HL-60 (cell line): ENCODE measurements around the gene ZNF319.

Experiments used
- DNase-seq, 2 experiments: peaks; one replicate each; pipeline ENCODE4 v3.0.0-alpha.2; 2010 to 2020; ENCODE audit warnings: low read depth in 1 of 2, low spot score in 1 of 2
- H3K27ac ChIP-seq: fragments of 250-450 bp; sonication (Bioruptor Pico); replicated peaks from 2 replicates; pipeline ENCODE4 v1.5.1; 2020; ENCODE audit warnings: mild to moderate bottlenecking, moderate library complexity
- H3K27me3 ChIP-seq: fragments of 250-450 bp; sonication (Bioruptor Pico); 2 replicates; pipeline ENCODE4 v1.5.1; 2021; ENCODE audit warnings: mild to moderate bottlenecking, moderate library complexity; ENCODE audit not compliant: insufficient read depth, poor library complexity, severe bottlenecking
- H3K4me3 ChIP-seq: replicated peaks from 2 replicates; pipeline ENCODE4 v1.5.1; 2011; ENCODE audit warnings: mild to moderate bottlenecking, control low read depth, low read length; ENCODE audit not compliant: insufficient read depth
- GABPA ChIP-seq: IDR thresholded peaks from 2 replicates; pipeline ENCODE4 v1.6.1; 2012; ENCODE audit warnings: low read depth
- POLR2AphosphoS5 ChIP-seq: IDR thresholded peaks from 2 replicates; pipeline ENCODE4 v1.6.1; 2012; ENCODE audit warnings: low read depth
- SPI1 ChIP-seq: IDR thresholded peaks from 2 replicates; pipeline ENCODE4 v1.6.1; 2012; ENCODE audit warnings: low read depth, mild to moderate bottlenecking, borderline replicate concordance
- TF ChIP-seq, protein P1 (sequence below): IDR thresholded peaks from 2 replicates; pipeline ENCODE4 v1.6.1; 2012; ENCODE audit warnings: low read depth; ENCODE audit not compliant: insufficient replicate concordance
- TF ChIP-seq, protein P2 (sequence below): IDR thresholded peaks from one replicate; pipeline ENCODE4 v1.5.1; 2011; ENCODE audit warnings: low read length, control low read depth, inconsistent platforms; ENCODE audit not compliant: insufficient read depth

ZNF319 gene

DNA sequence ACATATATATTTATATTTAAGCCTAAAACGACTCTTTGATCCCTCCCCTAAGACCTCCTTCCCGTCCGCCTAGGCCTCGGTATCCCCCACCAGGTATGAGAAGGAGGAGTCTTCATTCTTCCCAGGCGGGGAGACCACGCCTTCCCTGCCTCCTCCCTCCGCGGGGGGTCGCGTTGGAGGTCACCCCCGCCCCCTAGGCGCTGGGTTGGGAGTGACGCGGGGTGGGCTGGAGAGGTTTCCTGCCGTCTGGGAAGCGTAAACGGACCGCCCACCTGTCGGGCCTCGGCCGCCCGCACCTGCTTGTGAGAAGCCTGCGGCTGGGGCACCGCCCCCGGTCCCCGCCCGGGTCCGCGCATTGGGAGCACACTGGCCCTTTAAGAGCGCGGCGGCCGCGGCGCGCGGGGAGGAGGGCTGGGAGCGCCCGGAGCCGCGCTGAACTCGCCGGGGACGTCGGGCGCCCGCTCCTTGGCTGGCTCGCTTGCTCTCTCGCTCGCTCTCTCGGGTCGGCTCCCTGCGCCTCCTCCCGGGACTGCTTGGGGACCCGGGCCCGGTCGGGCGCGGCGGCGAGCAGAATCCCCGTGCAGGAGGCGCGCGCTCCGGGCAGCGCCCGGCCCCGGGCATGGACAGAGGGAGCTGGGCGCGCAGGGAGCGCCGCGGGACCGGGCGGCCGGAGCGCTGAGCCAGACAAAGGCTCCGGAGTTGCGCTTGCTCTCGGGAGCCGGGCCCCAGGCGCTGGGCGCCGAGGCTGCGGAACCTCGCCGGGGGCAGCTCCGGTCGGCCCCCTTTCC lies 25.1 kb upstream of the ZNF319 start, which contains the start of gene MMP15:
MMP15 (plus strand) TSS at position 404 of the 788 bp plus-strand sequence. CDS start 597 bp downstream, outside the sequence.
- peak in 1 of 2 experiments; percentile 38 for DNase-seq
- TF ChIP-seq SPI1 (no peak), POLR2AphosphoS5 (no peak), GABPA (no peak)
- TF ChIP-seq, protein P1, sequence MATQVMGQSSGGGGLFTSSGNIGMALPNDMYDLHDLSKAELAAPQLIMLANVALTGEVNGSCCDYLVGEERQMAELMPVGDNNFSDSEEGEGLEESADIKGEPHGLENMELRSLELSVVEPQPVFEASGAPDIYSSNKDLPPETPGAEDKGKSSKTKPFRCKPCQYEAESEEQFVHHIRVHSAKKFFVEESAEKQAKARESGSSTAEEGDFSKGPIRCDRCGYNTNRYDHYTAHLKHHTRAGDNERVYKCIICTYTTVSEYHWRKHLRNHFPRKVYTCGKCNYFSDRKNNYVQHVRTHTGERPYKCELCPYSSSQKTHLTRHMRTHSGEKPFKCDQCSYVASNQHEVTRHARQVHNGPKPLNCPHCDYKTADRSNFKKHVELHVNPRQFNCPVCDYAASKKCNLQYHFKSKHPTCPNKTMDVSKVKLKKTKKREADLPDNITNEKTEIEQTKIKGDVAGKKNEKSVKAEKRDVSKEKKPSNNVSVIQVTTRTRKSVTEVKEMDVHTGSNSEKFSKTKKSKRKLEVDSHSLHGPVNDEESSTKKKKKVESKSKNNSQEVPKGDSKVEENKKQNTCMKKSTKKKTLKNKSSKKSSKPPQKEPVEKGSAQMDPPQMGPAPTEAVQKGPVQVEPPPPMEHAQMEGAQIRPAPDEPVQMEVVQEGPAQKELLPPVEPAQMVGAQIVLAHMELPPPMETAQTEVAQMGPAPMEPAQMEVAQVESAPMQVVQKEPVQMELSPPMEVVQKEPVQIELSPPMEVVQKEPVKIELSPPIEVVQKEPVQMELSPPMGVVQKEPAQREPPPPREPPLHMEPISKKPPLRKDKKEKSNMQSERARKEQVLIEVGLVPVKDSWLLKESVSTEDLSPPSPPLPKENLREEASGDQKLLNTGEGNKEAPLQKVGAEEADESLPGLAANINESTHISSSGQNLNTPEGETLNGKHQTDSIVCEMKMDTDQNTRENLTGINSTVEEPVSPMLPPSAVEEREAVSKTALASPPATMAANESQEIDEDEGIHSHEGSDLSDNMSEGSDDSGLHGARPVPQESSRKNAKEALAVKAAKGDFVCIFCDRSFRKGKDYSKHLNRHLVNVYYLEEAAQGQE = no peak
- TF ChIP-seq, protein P2, sequence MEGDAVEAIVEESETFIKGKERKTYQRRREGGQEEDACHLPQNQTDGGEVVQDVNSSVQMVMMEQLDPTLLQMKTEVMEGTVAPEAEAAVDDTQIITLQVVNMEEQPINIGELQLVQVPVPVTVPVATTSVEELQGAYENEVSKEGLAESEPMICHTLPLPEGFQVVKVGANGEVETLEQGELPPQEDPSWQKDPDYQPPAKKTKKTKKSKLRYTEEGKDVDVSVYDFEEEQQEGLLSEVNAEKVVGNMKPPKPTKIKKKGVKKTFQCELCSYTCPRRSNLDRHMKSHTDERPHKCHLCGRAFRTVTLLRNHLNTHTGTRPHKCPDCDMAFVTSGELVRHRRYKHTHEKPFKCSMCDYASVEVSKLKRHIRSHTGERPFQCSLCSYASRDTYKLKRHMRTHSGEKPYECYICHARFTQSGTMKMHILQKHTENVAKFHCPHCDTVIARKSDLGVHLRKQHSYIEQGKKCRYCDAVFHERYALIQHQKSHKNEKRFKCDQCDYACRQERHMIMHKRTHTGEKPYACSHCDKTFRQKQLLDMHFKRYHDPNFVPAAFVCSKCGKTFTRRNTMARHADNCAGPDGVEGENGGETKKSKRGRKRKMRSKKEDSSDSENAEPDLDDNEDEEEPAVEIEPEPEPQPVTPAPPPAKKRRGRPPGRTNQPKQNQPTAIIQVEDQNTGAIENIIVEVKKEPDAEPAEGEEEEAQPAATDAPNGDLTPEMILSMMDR = no peak
- no peak within 1 kb of the TSS for H3K27ac ChIP-seq
- H3K27me3 ChIP-seq = peaks cover 22% of the 10 kb centered on the region
- H3K4me3 ChIP-seq = peak within 1 kb of the TSS; percentile 47

DNA sequence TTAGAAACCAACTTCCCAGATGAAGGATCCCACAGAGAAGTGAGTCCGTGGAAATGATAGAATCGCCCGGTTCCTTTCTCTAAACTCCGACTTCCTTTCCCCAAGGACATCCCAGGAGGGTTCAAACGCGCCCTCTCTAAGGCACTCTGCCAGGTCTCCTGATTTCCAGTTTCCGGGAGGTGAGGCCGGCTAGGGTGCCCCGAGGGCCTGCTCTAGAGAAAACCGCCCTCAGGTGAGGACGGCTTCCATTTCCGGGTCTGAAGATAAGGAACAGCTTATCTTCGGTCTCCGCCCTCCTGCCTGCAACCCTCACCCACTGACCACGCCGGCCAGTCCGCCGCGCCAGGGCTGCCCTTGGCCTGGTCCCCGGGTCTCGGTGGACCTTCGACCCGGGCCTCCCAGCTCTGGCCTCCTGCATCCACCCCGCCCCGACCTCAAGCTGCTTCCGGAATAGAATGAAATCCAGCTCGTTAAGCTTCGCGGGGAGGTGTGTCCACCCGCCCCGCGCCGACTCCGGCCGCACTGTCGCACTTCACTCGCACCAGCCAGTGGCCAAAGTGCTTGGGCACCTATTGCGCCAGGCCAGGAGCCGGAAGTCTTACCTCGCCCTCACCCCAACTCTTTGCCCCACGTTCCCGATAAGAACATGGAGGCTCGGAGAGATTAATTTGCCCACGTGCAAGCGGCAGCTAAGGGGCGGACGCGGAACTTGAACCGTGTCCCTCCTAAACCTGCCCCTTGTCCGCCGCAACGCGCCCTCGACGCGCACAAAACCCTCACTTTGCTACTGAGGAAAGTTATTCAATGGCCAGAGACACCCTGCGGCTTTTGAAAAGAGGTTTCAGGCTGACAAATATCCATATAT lies 24.2 kb upstream of the ZNF319 start:
- DNase-seq = peak in 1 of 2 experiments; percentile 21
- H3K27ac ChIP-seq = no peak overlapping the region
- TF ChIP-seq, protein P1 = no peak
- TF ChIP-seq SPI1 (no peak), GABPA (no peak)
- TF ChIP-seq, protein P2 = no peak

DNA sequence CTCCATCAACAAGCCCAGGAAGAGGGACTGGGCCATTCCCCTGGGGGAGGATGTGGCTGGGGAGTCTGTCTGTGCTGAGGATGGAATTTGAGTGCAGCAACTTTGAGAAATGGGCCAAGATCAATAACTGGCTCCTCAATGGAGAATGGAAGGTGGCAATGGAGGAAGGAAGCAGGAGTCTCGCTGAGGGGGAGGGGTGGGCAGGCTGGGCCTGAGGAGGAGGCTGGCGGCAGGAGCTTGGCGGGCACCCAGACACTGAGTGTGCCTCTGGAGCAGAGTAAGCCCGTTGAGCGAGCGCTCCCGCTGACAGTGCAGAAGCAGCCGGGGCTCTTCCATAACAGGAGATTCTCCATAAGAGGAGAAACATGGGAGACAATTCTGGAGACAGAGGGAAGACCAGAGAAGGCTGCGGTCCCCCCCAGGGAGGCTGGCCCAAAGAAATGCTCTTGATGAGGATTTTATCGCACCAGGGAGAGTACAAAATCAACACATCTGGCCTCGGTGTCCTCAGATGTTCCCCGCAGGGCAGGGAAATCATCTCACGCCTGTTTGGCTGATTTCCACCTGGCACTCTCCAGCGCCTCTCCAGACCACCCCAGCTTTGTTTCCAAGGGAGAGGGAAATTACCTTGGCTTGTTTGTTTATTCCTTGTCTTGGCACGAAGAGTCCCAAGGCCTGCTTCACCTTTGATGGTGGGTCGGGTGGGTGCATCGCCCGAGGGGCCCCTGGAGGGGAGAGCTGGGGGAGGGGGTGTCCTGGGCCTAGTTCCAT lies 22.3 kb upstream of the ZNF319 start:
- H3K27ac ChIP-seq = no peak overlapping the region
- no peak for DNase-seq

More for the DNA sequence above, 24.2 kb upstream of the ZNF319 start:
- Histone ChIP-seq H3K27me3 (peaks cover 22% of the 10 kb centered on the region), H3K4me3 (peak overlapping the region; percentile 47)

More for the DNA sequence above, 22.3 kb upstream of the ZNF319 start:
- no peak overlapping the region for H3K4me3 ChIP-seq
- H3K27me3 ChIP-seq = peaks cover 22% of the 10 kb centered on the region
- TF ChIP-seq, protein P1 = no peak
- no peak for TF ChIP-seq GABPA
- no peak for TF ChIP-seq SPI1
